Mucosa of rectum (tissue), 2 donors: ENCODE results near the gene KCNK5.

ENCODE experiments used
- H3K27ac ChIP-seq, 2 donors: one replicate each; pipeline ENCODE4 v1.7.0; 2013; ENCODE audit warnings: inconsistent platforms in 2 of 2, low read depth in 2 of 2, low read length in 2 of 2
- H3K27me3 ChIP-seq, 2 donors: one replicate each; pipeline ENCODE4 v1.7.0; 2013; ENCODE audit warnings: low read length in 2 of 2; ENCODE audit not compliant: control insufficient read depth in 2 of 2, insufficient read depth in 2 of 2
- H3K36me3 ChIP-seq, 2 donors: one replicate each; pipeline ENCODE4 v1.7.0; 2013; ENCODE audit warnings: low read length in 2 of 2; ENCODE audit not compliant: control insufficient read depth in 2 of 2, insufficient read depth in 2 of 2
- H3K4me1 ChIP-seq, 2 donors: one replicate each; pipeline ENCODE4 v1.7.0; 2013; ENCODE audit warnings: low read length in 2 of 2, mild to moderate bottlenecking in 1 of 2; ENCODE audit not compliant: control insufficient read depth in 2 of 2, insufficient read depth in 2 of 2
- H3K4me3 ChIP-seq, 2 donors: one replicate each; pipeline ENCODE4 v1.7.0; 2013; ENCODE audit warnings: low read length in 2 of 2
- H3K9ac ChIP-seq, 2 donors: one replicate each; pipeline ENCODE4 v1.7.0; 2013; ENCODE audit warnings: low read length in 2 of 2, low read depth in 1 of 2, mild to moderate bottlenecking in 1 of 2
- H3K9me3 ChIP-seq, 2 donors: one replicate each; pipeline ENCODE4 v1.7.0; 2013; ENCODE audit warnings: low read length in 2 of 2; ENCODE audit not compliant: control insufficient read depth in 2 of 2
- donor health status: healthy.
- donor health status: Normal muscosa, but diverticular disease.

Gene KCNK5

GRCh38 chr6:39152262-39152661, 77.0 kb downstream of the KCNK5 start:
- no peaks in the 10 kb centered on the region for H3K4me1 ChIP-seq
- peaks cover 3 to 6% of the 10 kb centered on the region in 2 donors for H3K27me3 ChIP-seq
- H3K9ac ChIP-seq, result no peak overlapping the region
- no peaks in the 10 kb centered on the region for H3K9me3 ChIP-seq
- no peak overlapping the region for H3K27ac ChIP-seq
- no peak overlapping the region for H3K4me3 ChIP-seq
- no peaks in the 10 kb centered on the region for H3K36me3 ChIP-seq

GRCh38 chr6:39151211-39151610, 78.1 kb downstream of the KCNK5 start:
- H3K4me3 ChIP-seq, result no peak overlapping the region
- no peak overlapping the region for H3K9ac ChIP-seq
- no peaks in the 10 kb centered on the region for H3K36me3 ChIP-seq
- no peak overlapping the region for H3K27ac ChIP-seq
- H3K27me3 ChIP-seq, result peaks cover 3 to 6% of the 10 kb centered on the region in 2 donors
- no peaks in the 10 kb centered on the region for H3K9me3 ChIP-seq
- H3K4me1 ChIP-seq, result no peaks in the 10 kb centered on the region

- no peak overlapping the region for H3K9ac ChIP-seq
- no peaks in the 10 kb centered on the region for H3K4me1 ChIP-seq
- H3K27me3 ChIP-seq, result peaks cover 2 to 4% of the 10 kb centered on the region in 2 donors
- no peaks in the 10 kb centered on the region for H3K9me3 ChIP-seq
- H3K27ac ChIP-seq, result no peak overlapping the region
- H3K36me3 ChIP-seq, result no peaks in the 10 kb centered on the region
- H3K4me3 ChIP-seq, result no peak overlapping the region
Measured at GRCh38 chr6:39144481-39145173, 84.6 kb downstream of the KCNK5 start.

GRCh38 chr6:39143238-39143930, 85.9 kb downstream of the KCNK5 start:
- Histone ChIP-seq H3K27ac (no peak overlapping the region), H3K4me1 (no peaks in the 10 kb centered on the region), H3K36me3 (no peaks in the 10 kb centered on the region), H3K9me3 (no peaks in the 10 kb centered on the region), H3K9ac (no peak overlapping the region), H3K4me3 (no peak overlapping the region), H3K27me3 (peaks cover 2 to 4% of the 10 kb centered on the region in 2 donors)

- Histone ChIP-seq H3K27me3 (peaks cover 2 to 4% of the 10 kb centered on the region in 2 donors), H3K36me3 (no peaks in the 10 kb centered on the region), H3K4me1 (no peaks in the 10 kb centered on the region), H3K27ac (no peak overlapping the region), H3K9me3 (peaks cover 0 to 2% of the 10 kb centered on the region in 2 donors), H3K9ac (no peak overlapping the region), H3K4me3 (no peak overlapping the region)
Measured at GRCh38 chr6:39140556-39141167, 88.6 kb downstream of the KCNK5 start.
